Measurements from ENCODE around the gene DEGS2.
"Not testable (repeated sequence)": the region's sequence is repeated elsewhere in the genome, so short reads cannot be mapped to it uniquely, and the experiment has no call there.

DEGS2 gene

GRCh38 chr14:100159094-100159864 lies at the start of gene DEGS2:
Gene DEGS2 (minus strand): TSS chr14:100159645. CDS start chr14:100159587, 58 bp downstream.
- no peak within 1 kb of the TSS for H3K9ac ChIP-seq (ENCODE audit: low read length)
- H3K4me3 ChIP-seq (ENCODE audit: low read length): no peak within 1 kb of the TSS
- DNase-seq: peak; percentile 22
- no peaks in the 10 kb centered on the region for H3K9me3 ChIP-seq (replicated peaks; ENCODE audit: insufficient read depth, low read length)
- peak within 1 kb of the TSS; percentile 49 for H3K4me2 ChIP-seq (ENCODE audit: low read depth, low read length)
- no peak for TF ChIP-seq CTCF (IDR thresholded peaks at IDR 0.05; ENCODE audit: low read length)
- no peak for TF ChIP-seq EZH2phosphoT487 (IDR thresholded peaks at IDR 0.05; ENCODE audit: low read length)
- TF ChIP-seq EZH2 (optimal IDR thresholded peaks at IDR 0.05; ENCODE audit: low read depth, low read length): no peak
- no peaks in the 10 kb centered on the region for H3F3A ChIP-seq (ENCODE audit: insufficient read depth, low read length)
- H3K79me2 ChIP-seq (ENCODE audit: low read length): no peaks in the 10 kb centered on the region
- H3K9me2 ChIP-seq (replicated peaks; ENCODE audit: insufficient read depth, low read length): no peaks in the 10 kb centered on the region
- no peaks in the 10 kb centered on the region for H3K4me1 ChIP-seq (ENCODE audit: low read length)
- no peak within 1 kb of the TSS for H3K27ac ChIP-seq (ENCODE audit: low read length)
- H3K27me3 ChIP-seq (replicated peaks; ENCODE audit: insufficient read depth, low read length): no peaks in the 10 kb centered on the region; the same call in 1 of the 2 replicates
- H3K36me3 ChIP-seq (replicated peaks; ENCODE audit: insufficient read depth, low read length): no peaks in the 10 kb centered on the region
- H2AFZ ChIP-seq (ENCODE audit: low read length): no peak within 1 kb of the TSS
- H4K20me1 ChIP-seq (ENCODE audit: insufficient read depth, low read length): no peaks in the 10 kb centered on the region

DNA sequence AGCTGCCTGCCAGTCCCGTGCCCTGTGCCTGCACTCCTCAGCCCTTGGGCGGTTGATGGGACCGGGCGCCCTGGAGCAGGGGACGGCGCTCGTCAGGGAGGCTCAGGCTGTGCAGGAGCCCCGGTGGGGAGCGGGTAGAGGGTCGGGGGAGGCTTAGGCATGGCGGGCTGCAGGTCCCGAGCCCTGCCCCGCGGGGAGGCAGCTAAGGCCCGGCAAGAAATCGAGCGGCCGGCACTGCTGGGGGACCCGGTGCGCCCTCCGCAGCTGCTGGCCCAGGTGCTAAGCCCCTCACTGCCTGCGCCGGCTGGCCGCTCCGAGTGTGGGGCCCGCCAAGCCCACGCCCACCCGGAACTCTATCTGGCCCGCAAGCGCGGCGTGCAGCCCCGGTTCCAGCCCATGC lies 48.7 kb upstream of the DEGS2 start:
- not testable (repeated sequence) for H3F3A ChIP-seq (ENCODE audit: insufficient read depth, low read length); H3K27me3 ChIP-seq (replicated peaks; ENCODE audit: insufficient read depth, low read length); H3K27ac ChIP-seq (ENCODE audit: low read length); H2AFZ ChIP-seq (ENCODE audit: low read length); H4K20me1 ChIP-seq (ENCODE audit: insufficient read depth, low read length); H3K4me1 ChIP-seq (ENCODE audit: low read length); H3K4me3 ChIP-seq (ENCODE audit: low read length); H3K79me2 ChIP-seq (ENCODE audit: low read length); H3K9ac ChIP-seq (ENCODE audit: low read length); H3K4me2 ChIP-seq (ENCODE audit: low read depth, low read length); H3K9me3 ChIP-seq (replicated peaks; ENCODE audit: insufficient read depth, low read length); H3K9me2 ChIP-seq (replicated peaks; ENCODE audit: insufficient read depth, low read length); DNase-seq; H3K36me3 ChIP-seq (replicated peaks; ENCODE audit: insufficient read depth, low read length)

DNA sequence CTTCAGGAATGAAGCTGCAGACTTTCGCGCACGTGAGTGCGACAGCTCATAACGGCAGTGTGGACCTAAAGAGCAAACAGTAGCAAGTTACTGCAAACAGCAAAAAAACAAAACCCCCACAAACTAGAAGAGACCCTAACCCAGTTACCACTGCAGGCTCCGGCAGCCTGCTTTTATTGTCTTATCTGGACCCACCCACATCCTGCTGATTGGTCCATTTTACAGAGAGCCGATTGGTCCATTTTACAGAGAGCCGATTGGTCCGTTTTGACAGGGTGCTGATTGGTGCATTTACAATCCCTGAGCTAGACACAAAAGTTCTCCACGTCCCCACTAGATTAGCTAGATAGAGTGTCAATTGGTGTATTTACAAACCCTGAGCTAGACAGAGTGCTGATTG lies 48.1 kb upstream of the DEGS2 start:
- not testable (repeated sequence) for H3K4me3 ChIP-seq (ENCODE audit: low read length); H3K27ac ChIP-seq (ENCODE audit: low read length); H3K9ac ChIP-seq (ENCODE audit: low read length); H3F3A ChIP-seq (ENCODE audit: insufficient read depth, low read length); H3K4me1 ChIP-seq (ENCODE audit: low read length); H3K9me2 ChIP-seq (replicated peaks; ENCODE audit: insufficient read depth, low read length); H3K9me3 ChIP-seq (replicated peaks; ENCODE audit: insufficient read depth, low read length); H3K4me2 ChIP-seq (ENCODE audit: low read depth, low read length); DNase-seq; H4K20me1 ChIP-seq (ENCODE audit: insufficient read depth, low read length); H2AFZ ChIP-seq (ENCODE audit: low read length); H3K27me3 ChIP-seq (replicated peaks; ENCODE audit: insufficient read depth, low read length); H3K36me3 ChIP-seq (replicated peaks; ENCODE audit: insufficient read depth, low read length); H3K79me2 ChIP-seq (ENCODE audit: low read length)

- not testable (repeated sequence) for H3K4me2 ChIP-seq (ENCODE audit: low read depth, low read length); H3K4me3 ChIP-seq (ENCODE audit: low read length); H3K9me2 ChIP-seq (replicated peaks; ENCODE audit: insufficient read depth, low read length); H3K27ac ChIP-seq (ENCODE audit: low read length); H4K20me1 ChIP-seq (ENCODE audit: insufficient read depth, low read length); H3K9me3 ChIP-seq (replicated peaks; ENCODE audit: insufficient read depth, low read length); DNase-seq; H2AFZ ChIP-seq (ENCODE audit: low read length); H3K4me1 ChIP-seq (ENCODE audit: low read length); H3K79me2 ChIP-seq (ENCODE audit: low read length); H3F3A ChIP-seq (ENCODE audit: insufficient read depth, low read length); H3K9ac ChIP-seq (ENCODE audit: low read length); H3K36me3 ChIP-seq (replicated peaks; ENCODE audit: insufficient read depth, low read length); H3K27me3 ChIP-seq (replicated peaks; ENCODE audit: insufficient read depth, low read length)
Measured at GRCh38 chr14:100204835-100205167, 45.4 kb upstream of the DEGS2 start.
